GM10847 (cell line): ENCODE data around the gene CDK5RAP3.

Experiments used
- POLR2A ChIP-seq: IDR thresholded peaks from 2 replicates; pipeline ENCODE4 v1.6.1; 2011; ENCODE audit not compliant: insufficient read length; ENCODE audit errors: extremely low read depth

CDK5RAP3 gene

DNA sequence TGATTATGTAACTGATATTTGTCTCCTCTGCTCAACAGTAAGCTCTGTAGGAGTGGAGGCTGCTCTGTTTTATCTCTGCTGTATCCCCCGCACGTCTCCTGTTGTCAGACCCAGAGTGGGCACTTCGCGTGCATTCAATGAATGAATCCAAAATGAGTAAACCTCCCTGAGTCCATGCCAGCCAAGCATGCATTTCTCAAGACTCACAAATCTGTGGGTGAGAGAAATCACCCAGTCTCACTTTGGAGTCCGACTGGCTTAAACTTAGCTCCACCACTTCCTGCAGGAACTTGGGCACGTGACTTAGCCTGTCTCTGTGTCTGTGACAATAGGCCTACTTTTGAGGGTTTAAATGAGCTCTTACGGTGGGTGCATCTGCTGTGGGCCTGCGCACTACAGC, 25.8 kb upstream of the CDK5RAP3 start:
- TF ChIP-seq POLR2A: no peak

DNA sequence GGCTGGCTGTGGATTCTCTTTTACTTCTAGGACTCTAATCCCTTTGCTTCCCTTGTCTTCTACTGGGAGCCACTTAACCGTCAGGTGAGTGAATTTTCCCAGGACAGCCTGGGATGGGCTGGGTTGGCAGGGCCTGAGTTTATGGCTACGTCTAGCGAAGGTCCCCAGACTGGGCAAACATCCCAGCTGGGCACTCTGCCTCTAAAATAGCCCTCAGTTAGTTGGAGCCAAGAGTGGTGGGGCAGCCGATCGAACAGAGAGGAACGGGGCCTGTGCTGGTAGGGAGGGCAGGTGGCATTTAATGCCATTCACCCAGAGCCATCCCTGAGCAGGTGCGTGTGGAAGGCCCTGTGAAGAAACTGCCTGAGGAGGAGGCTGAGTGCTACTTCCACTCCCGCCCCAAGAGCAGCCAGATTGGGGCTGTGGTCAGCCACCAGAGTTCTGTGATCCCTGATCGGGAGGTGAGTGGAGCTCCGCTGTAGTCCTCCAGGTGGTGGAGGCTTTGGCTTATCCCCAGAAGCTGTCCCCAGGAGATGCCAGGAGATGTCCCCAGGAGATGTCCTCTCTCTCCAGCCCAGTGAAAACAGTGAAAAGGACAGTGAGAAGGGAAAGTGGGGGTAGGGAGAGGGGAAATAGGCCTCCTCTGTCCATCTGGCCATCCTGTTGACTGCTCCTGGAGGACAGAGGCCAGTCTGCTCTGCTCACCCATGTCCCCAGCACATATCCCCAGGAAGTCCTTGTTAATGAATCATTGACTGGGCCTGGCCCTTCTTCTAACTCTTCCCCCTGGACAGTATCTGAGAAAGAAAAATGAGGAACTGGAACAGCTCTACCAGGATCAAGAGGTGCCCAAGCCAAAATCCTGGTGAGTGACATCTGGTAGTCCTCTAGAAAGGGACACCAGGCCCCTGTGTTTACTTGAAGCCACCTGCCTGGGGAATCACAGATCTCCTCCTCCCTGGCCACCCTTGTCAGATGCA, 25.1 kb upstream of the CDK5RAP3 start:
- no peak for TF ChIP-seq POLR2A

DNA sequence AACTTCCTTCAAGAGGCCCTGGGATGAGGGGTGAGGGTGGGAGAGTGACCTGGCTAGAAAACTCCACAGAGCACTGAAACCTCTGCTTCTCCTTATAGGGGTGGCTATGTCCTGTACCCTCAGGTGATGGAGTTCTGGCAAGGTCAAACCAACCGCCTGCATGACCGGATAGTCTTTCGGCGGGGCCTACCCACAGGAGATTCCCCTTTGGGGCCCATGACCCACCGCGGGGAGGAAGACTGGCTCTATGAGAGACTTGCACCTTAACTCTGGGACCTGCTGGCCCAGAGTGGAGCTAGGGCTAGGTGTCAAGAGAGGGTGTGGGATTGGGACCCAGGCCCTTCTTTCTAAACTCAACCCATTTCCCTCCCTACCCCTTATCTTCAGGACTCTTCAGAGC, 24.4 kb upstream of the CDK5RAP3 start:
- no peak for TF ChIP-seq POLR2A

DNA sequence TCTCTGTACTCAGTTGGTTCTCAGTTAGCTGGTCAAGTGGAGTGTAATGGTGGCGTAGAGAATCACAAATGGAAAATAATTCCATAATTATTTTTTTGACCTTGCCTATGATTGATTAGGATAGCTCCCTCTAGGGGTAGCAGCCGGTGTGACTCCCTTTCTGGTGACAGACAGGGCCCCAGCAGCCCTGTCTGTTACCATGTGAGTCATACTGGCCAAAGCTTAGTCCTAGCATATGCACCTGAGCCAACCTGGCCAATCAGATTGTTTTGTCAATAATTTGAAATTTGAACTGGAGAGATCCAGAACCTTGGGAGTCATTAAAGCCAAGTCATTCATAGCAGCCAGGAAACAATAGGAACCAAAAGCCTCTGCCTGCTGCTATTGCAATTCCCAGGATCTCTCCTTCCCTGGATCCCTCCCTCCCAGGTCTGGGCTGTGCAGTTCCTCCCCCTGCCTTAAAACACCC, 23.9 kb upstream of the CDK5RAP3 start:
- TF ChIP-seq POLR2A: no peak

DNA sequence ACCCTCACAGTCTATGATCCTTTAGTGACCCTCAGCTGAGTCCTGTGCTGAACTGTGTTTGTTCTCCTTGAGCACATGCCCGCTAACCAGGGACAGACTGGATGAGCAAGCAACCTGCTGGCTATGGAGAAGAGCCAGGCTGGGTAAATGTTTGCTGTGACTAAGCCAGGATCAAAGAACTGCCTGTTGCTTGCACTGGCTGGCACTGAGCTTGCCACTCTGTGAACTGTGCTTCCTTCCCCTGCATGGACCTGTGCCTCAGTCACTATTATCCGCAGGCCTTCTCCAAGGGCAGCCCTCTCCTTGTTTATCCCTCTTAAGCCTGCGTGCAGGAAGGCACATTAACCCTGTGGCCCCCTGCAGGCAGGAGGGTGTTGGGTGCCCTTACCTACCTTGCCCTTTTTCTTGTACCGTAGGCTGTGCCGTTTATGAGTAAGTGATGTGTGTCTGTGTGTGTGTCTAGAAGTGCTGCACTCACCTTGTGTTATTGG, 22.2 kb upstream of the CDK5RAP3 start:
- no peak for TF ChIP-seq POLR2A

DNA sequence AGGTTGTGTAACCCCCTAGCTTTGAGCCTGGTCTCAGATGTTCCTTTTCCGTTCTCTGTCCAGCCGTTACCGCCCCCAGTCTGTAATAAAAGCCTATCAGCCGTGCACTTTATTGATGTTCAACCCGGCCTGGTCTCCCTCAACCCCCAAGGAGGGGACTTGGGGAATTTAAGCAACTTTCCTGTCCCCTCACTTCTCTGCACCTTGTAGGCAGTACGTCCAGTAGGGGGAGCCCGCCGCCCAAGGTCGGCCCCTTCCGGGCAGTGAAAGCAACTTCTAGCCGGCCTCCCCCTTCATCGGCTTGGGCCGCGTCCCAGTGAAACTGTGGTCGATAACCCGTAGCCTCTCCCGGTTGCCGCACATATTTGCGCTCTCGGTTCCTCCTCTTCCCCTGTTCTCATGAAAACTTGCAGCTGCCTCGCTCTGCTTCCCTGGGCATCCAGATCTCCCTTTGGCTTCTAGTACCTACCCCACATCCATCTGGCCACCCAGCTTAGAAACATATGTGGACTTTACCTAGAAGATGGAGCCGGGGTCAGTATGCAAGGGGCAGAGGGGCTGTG, 21.6 kb upstream of the CDK5RAP3 start:
- TF ChIP-seq POLR2A: no peak

DNA sequence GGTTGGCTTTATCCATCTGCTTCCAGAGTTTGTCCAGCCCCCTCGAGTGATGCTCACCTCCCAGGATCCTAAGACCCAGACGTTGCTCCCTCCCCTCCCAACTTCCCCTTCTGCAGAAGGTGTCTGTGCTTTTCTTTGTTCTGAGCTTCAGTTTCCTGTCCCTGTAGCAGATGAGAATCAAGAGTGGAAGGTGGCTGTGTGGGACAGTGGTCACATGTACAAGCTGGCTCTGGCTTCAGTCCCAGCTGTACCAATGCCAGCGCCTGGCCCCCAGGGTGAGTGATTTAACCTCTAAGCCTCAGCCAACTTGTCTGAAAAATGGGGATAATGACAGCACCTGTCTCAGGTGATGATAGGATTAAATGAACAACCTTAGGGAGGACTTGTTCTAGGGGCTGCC, 21.0 kb upstream of the CDK5RAP3 start:
- TF ChIP-seq POLR2A: no peak

DNA sequence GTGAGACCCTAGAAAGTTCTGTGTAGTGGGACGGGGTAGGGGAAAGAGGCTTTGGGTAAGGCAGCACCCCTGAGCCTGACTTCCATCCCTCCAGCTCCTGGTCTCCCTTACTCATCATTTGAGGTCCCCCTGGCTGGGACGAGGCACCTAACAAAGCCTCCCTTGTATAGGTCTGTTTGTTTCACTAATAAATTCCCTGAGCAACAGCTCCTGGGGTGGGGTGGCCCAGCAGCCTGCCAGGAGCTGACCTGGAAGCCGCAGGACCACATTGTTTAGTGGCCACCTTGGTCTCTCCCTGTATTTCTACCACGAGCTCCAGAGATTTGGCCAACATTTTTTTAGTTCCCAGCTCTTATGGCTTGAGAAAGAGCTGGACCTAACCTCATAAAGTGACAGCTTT, 20.5 kb upstream of the CDK5RAP3 start:
- no peak for TF ChIP-seq POLR2A

DNA sequence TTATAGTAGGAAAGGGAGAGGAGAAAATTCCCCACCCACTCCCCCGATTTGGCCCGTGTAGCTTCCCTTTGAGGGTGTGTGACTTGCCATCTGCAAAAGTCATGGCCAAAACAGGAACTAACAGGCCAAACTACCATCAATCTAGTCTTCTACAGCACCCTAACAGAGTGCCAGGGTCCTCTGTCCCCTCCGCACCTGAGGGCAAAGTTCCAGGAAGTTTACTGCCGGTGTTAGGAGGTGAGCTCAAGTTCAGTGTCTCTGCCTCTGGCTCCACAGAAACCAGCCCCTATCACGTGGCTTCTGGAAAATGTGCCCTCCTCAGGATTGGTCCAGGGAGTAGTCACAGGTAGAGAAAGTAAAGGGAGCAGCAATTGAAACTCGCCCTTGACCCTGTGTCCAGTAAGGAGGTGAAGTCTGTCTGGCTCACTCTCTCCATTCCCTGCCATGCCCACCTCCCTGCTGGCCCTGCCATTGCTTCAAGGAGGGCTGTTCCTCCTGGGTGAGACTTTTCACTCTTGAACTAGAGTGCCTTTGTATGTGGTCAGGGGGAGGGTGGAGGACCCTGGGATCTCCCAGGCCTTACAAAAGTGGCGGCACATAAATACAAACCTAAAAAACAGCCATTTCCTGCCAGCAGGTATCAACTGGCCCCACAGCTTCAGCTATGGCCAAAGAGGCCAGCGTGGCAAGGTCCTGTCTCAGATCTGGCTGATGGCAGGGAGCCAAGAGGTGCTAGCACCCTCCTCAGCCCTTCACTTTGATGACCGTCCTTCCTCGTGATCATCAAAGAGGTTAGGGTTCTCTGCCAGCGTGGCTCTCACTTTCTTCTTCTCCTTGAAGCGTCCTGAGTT, 18.5 kb upstream of the CDK5RAP3 start:
- TF ChIP-seq POLR2A: no peak

DNA sequence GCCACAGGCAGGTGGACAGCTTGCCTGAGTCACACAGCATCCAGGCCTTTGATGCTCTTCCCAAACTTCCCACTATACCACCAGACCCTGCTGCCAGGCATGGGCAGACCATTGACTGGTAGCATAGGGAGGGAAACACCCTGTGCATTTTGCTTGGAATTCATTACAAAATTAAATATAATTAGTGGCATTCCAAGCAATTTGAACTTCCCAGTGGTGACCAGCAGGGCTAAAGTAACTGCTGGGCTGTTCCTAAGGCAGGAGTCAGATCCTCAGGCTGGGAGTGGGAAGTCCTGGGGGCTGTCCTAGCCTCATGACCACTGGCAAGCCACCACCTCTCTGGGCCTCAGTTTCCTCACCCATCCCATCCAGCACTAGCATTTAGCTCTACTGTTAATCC, 17.0 kb upstream of the CDK5RAP3 start:
- TF ChIP-seq POLR2A: no peak

DNA sequence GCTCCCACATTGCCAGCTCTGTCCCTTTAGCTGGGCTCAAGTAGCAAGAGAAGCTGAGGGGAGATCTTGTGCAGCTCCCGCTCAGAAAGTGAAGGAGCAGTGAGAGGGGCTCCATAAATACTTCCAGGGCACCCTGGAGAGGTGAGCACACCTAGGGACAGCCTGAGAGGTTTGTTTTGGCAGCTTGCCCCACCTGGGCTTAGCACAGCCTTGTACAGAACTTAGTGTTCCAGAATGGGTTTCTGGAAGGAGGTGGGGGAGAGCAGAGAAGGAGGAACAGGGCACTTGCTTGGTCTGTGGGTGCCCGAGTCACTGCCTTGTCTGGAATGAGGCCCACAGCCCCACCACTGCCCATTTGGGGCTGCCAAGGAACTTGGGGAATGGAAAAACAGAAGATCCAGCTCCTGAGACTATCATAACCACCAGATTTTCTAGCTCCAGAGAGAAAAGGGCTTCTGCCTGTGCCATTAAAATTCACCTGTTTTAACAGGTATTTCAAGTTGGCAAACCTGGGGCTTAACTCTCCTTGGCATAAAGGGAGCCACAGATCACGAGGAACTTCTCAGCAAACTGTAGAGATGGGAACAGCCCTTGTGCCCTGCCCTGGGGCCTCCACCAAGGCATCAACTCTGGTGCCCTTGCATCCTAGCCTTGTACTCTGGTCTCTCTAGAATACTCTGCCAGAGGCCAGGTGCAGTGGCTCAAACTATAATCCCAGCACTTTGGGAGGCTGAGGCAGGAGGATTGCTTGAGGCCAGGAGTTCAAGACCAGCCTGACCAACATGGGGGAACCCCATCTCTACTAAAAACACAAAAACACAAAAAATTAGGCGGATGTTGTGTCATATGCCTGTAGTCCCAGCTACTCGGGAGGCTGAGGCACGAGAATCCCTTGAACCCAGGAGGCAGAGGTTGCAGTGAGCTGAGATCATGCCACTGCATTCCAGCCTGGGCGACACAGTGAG, 15.1 kb upstream of the CDK5RAP3 start:
- TF ChIP-seq POLR2A: no peak

DNA sequence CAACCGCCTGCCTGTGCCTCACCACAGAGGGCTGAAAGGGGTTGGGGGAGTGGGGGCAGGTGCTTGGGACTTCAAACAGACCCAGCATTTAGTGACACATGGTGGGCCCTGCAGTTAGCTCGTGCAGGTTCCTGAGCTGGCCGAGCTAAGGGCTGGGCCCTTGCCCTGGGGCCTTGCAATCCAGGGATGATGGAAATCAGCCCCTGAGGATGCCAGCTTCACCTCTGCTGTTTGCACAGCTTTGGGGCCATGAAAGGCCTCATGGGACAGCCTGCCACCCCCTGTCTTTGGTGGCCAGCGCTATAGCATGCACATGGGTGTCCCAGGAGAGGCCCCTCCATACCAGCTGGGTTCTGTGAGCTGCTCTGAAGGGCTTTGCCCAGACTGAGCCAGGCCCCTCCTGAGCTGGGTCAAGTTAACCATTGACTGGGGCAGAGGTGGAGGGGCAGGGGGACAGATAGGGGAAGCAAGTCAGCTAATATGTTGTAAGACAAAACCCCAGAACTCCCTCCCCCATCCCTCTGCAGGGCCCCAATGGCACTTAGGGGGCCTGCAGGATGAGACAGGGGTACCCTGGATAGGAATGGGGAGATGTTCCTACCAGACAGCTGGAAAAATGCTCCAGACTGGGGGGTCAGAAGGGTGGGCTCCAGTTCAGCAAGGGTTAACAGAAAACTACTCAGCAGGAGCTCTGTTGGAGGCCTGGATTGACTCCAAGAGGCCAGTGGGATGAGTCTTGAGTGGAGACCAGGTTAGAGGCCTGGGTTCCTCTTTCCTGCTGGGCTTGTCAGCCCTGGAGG, 13.9 kb upstream of the CDK5RAP3 start:
- no peak for TF ChIP-seq POLR2A
